Measurements from ENCODE around the gene TAF1B.

The TAF1B gene

GRCh38 chr2:9805435-9806297, 37.6 kb upstream of the TAF1B start:
- H3K36me3 ChIP-seq (ENCODE audit: low read length) = no peaks in the 10 kb centered on the region
- no peaks in the 10 kb centered on the region for H3K9me3 ChIP-seq (ENCODE audit: insufficient read depth, low read length)
- TF ChIP-seq, protein P1, sequence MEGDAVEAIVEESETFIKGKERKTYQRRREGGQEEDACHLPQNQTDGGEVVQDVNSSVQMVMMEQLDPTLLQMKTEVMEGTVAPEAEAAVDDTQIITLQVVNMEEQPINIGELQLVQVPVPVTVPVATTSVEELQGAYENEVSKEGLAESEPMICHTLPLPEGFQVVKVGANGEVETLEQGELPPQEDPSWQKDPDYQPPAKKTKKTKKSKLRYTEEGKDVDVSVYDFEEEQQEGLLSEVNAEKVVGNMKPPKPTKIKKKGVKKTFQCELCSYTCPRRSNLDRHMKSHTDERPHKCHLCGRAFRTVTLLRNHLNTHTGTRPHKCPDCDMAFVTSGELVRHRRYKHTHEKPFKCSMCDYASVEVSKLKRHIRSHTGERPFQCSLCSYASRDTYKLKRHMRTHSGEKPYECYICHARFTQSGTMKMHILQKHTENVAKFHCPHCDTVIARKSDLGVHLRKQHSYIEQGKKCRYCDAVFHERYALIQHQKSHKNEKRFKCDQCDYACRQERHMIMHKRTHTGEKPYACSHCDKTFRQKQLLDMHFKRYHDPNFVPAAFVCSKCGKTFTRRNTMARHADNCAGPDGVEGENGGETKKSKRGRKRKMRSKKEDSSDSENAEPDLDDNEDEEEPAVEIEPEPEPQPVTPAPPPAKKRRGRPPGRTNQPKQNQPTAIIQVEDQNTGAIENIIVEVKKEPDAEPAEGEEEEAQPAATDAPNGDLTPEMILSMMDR (IDR thresholded peaks at IDR 0.05; ENCODE audit: insufficient read depth, low read length, poor library complexity, severe bottlenecking) = no peak
- no peak for TF ChIP-seq EZH2phosphoT487 (conservative IDR thresholded peaks at IDR 0.05; ENCODE audit: low read length)
- H3K9me2 ChIP-seq (replicated peaks; ENCODE audit: insufficient read depth, low read length) = no peaks in the 10 kb centered on the region
- H3K27ac ChIP-seq (ENCODE audit: low read depth, low read length) = no peak overlapping the region
- no peaks in the 10 kb centered on the region for H3K79me2 ChIP-seq (ENCODE audit: insufficient read depth, low read length)
- no peak overlapping the region for H3K4me2 ChIP-seq (ENCODE audit: low read depth, low read length, poor library complexity, severe bottlenecking)
- no peaks in the 10 kb centered on the region for H3K27me3 ChIP-seq (ENCODE audit: low read length)
- no peak overlapping the region for H3K4me3 ChIP-seq (ENCODE audit: insufficient read depth, low read length, poor library complexity, severe bottlenecking)
- no peaks in the 10 kb centered on the region for H4K20me1 ChIP-seq (ENCODE audit: low read depth, low read length)
- H2AFZ ChIP-seq (ENCODE audit: low read depth, low read length, severe bottlenecking) = no peak overlapping the region
- H3K9ac ChIP-seq (ENCODE audit: low read length) = no peak overlapping the region
- no peaks in the 10 kb centered on the region for H3F3A ChIP-seq (ENCODE audit: insufficient read depth)

- TF ChIP-seq, protein P1 (IDR thresholded peaks at IDR 0.05; ENCODE audit: insufficient read depth, low read length, poor library complexity, severe bottlenecking) = no peak
- TF ChIP-seq EZH2phosphoT487 (conservative IDR thresholded peaks at IDR 0.05; ENCODE audit: low read length) = no peak
- Histone ChIP-seq H3F3A (ENCODE audit: insufficient read depth) (no peaks in the 10 kb centered on the region), H3K36me3 (ENCODE audit: low read length) (no peaks in the 10 kb centered on the region), H4K20me1 (ENCODE audit: low read depth, low read length) (no peaks in the 10 kb centered on the region), H3K4me3 (ENCODE audit: insufficient read depth, low read length, poor library complexity, severe bottlenecking) (no peak overlapping the region), H3K9me2 (replicated peaks; ENCODE audit: insufficient read depth, low read length) (no peaks in the 10 kb centered on the region), H2AFZ (ENCODE audit: low read depth, low read length, severe bottlenecking) (no peak overlapping the region), H3K27ac (ENCODE audit: low read depth, low read length) (no peak overlapping the region), H3K9me3 (ENCODE audit: insufficient read depth, low read length) (no peaks in the 10 kb centered on the region), H3K4me2 (ENCODE audit: low read depth, low read length, poor library complexity, severe bottlenecking) (no peak overlapping the region), H3K79me2 (ENCODE audit: insufficient read depth, low read length) (no peaks in the 10 kb centered on the region), H3K27me3 (ENCODE audit: low read length) (no peaks in the 10 kb centered on the region), H3K9ac (ENCODE audit: low read length) (no peak overlapping the region)
These were observed 37.0 kb upstream of the TAF1B start for GRCh38 chr2:9806298-9806610.

GRCh38 chr2:9806656-9807055, 36.6 kb upstream of the TAF1B start:
- Histone ChIP-seq H3F3A (ENCODE audit: insufficient read depth) (no peaks in the 10 kb centered on the region), H3K9me3 (ENCODE audit: insufficient read depth, low read length) (no peaks in the 10 kb centered on the region), H3K4me3 (ENCODE audit: insufficient read depth, low read length, poor library complexity, severe bottlenecking) (no peak overlapping the region), H2AFZ (ENCODE audit: low read depth, low read length, severe bottlenecking) (no peak overlapping the region), H3K9me2 (replicated peaks; ENCODE audit: insufficient read depth, low read length) (no peaks in the 10 kb centered on the region), H4K20me1 (ENCODE audit: low read depth, low read length) (no peaks in the 10 kb centered on the region), H3K27ac (ENCODE audit: low read depth, low read length) (no peak overlapping the region), H3K4me2 (ENCODE audit: low read depth, low read length, poor library complexity, severe bottlenecking) (no peak overlapping the region), H3K9ac (ENCODE audit: low read length) (no peak overlapping the region), H3K79me2 (ENCODE audit: insufficient read depth, low read length) (no peaks in the 10 kb centered on the region), H3K27me3 (ENCODE audit: low read length) (no peaks in the 10 kb centered on the region), H3K36me3 (ENCODE audit: low read length) (no peaks in the 10 kb centered on the region)
- TF ChIP-seq, protein P1 (IDR thresholded peaks at IDR 0.05; ENCODE audit: insufficient read depth, low read length, poor library complexity, severe bottlenecking) = no peak
- no peak for TF ChIP-seq EZH2phosphoT487 (conservative IDR thresholded peaks at IDR 0.05; ENCODE audit: low read length)

Measured in SU-DHL-6 (cell line).